ENCODE data around the gene BAX. TPM values are rescaled to one million over a fixed set of nuclear protein-coding genes. Genes with fewer than 3 reads are reported as not detected.

Gene BAX
- total RNA-seq, 1 donor from 2014 or later = 20.4 TPM

- H3K36me3 ChIP-seq (ENCODE audit: control insufficient read depth in 3 of 3, insufficient read depth in 3 of 3, low read length in 3 of 3) = peaks cover 42 to 49% (median 47%) of the 10 kb centered on the region in 3 donors
These were observed 12.1 kb downstream of the BAX start for GRCh38 chr19:48966541-48967345.

GRCh38 chr19:48967346-48968178 lies 12.9 kb downstream of the BAX start:
- no peaks in the 10 kb centered on the region for H3K9me3 ChIP-seq (ENCODE audit: control insufficient read depth in 3 of 3, low read length in 3 of 3)
- peak overlapping the region in 2 of 3 donors; percentile 95 to 99 for H3K4me3 ChIP-seq (ENCODE audit: low read length in 3 of 3)
- peak overlapping the region; percentile 90 for H3K27ac ChIP-seq (ENCODE audit: low read depth, low read length)
- peaks cover 42 to 51% (median 49%) of the 10 kb centered on the region in 3 donors for H3K36me3 ChIP-seq (ENCODE audit: control insufficient read depth in 3 of 3, insufficient read depth in 3 of 3, low read length in 3 of 3)
- peaks cover 53 to 70% (median 64%) of the 10 kb centered on the region in 3 donors for H3K4me1 ChIP-seq (ENCODE audit: control insufficient read depth in 3 of 3, insufficient read depth in 3 of 3, low read length in 3 of 3)
- peak overlapping the region in 1 of 3 donors; percentile 99 for H3K9ac ChIP-seq (ENCODE audit: low read depth in 1 of 3, low read length in 3 of 3)
- H3K27me3 ChIP-seq (ENCODE audit: control insufficient read depth in 3 of 3, insufficient read depth in 3 of 3, low read length in 3 of 3) = no peaks in the 10 kb centered on the region

More at GRCh38 chr19:48966541-48967345, 12.1 kb downstream of the BAX start:
- Histone ChIP-seq H3K9me3 (ENCODE audit: control insufficient read depth in 3 of 3, low read length in 3 of 3) (no peaks in the 10 kb centered on the region), H3K9ac (ENCODE audit: low read depth in 1 of 3, low read length in 3 of 3) (peak overlapping the region; percentile 86 to 99 (median 96)), H3K27ac (ENCODE audit: low read depth, low read length) (peak overlapping the region; percentile 90), H3K4me3 (ENCODE audit: low read length in 3 of 3) (peak overlapping the region; percentile 95 to 99 (median 99)), H3K27me3 (ENCODE audit: control insufficient read depth in 3 of 3, insufficient read depth in 3 of 3, low read length in 3 of 3) (no peaks in the 10 kb centered on the region), H3K4me1 (ENCODE audit: control insufficient read depth in 3 of 3, insufficient read depth in 3 of 3, low read length in 3 of 3) (peaks cover 56 to 76% (median 70%) of the 10 kb centered on the region in 3 donors)

- Histone ChIP-seq H3K27me3 (ENCODE audit: control insufficient read depth in 3 of 3, insufficient read depth in 3 of 3, low read length in 3 of 3) (no peaks in the 10 kb centered on the region), H3K9me3 (ENCODE audit: control insufficient read depth in 3 of 3, low read length in 3 of 3) (no peaks in the 10 kb centered on the region)
These were observed 13.5 kb downstream of the BAX start for GRCh38 chr19:48968179-48968661.

GRCh38 chr19:48968813-48969218 lies 14.1 kb downstream of the BAX start:
- H3K9ac ChIP-seq (ENCODE audit: low read depth in 1 of 3, low read length in 3 of 3) = peak overlapping the region in 1 of 3 donors; percentile 50
- H3K9me3 ChIP-seq (ENCODE audit: control insufficient read depth in 3 of 3, low read length in 3 of 3) = no peaks in the 10 kb centered on the region
- H3K36me3 ChIP-seq (ENCODE audit: control insufficient read depth in 3 of 3, insufficient read depth in 3 of 3, low read length in 3 of 3) = peaks cover 50 to 56% (median 54%) of the 10 kb centered on the region in 3 donors
- H3K4me3 ChIP-seq (ENCODE audit: low read length in 3 of 3) = no peak overlapping the region
- H3K27ac ChIP-seq (ENCODE audit: low read depth, low read length) = peak overlapping the region; percentile 90
- H3K27me3 ChIP-seq (ENCODE audit: control insufficient read depth in 3 of 3, insufficient read depth in 3 of 3, low read length in 3 of 3) = no peaks in the 10 kb centered on the region
- peaks cover 47 to 61% (median 55%) of the 10 kb centered on the region in 3 donors for H3K4me1 ChIP-seq (ENCODE audit: control insufficient read depth in 3 of 3, insufficient read depth in 3 of 3, low read length in 3 of 3)

More at GRCh38 chr19:48968179-48968661, 13.5 kb downstream of the BAX start:
- H3K4me3 ChIP-seq (ENCODE audit: low read length in 3 of 3) = no peak overlapping the region
- H3K4me1 ChIP-seq (ENCODE audit: control insufficient read depth in 3 of 3, insufficient read depth in 3 of 3, low read length in 3 of 3) = peaks cover 51 to 67% (median 61%) of the 10 kb centered on the region in 3 donors
- peak overlapping the region in 1 of 3 donors; percentile 50 for H3K9ac ChIP-seq (ENCODE audit: low read depth in 1 of 3, low read length in 3 of 3)
- H3K27ac ChIP-seq (ENCODE audit: low read depth, low read length) = peak overlapping the region; percentile 90
- peaks cover 47 to 54% (median 51%) of the 10 kb centered on the region in 3 donors for H3K36me3 ChIP-seq (ENCODE audit: control insufficient read depth in 3 of 3, insufficient read depth in 3 of 3, low read length in 3 of 3)

GRCh38 chr19:48969276-48970138 lies 14.8 kb downstream of the BAX start:
- no peaks in the 10 kb centered on the region for H3K27me3 ChIP-seq (ENCODE audit: control insufficient read depth in 3 of 3, insufficient read depth in 3 of 3, low read length in 3 of 3)
- no peaks in the 10 kb centered on the region for H3K9me3 ChIP-seq (ENCODE audit: control insufficient read depth in 3 of 3, low read length in 3 of 3)
- H3K27ac ChIP-seq (ENCODE audit: low read depth, low read length) = peak overlapping the region; percentile 90
- H3K9ac ChIP-seq (ENCODE audit: low read depth in 1 of 3, low read length in 3 of 3) = peak overlapping the region in 1 of 3 donors; percentile 33
- peaks cover 41 to 54% (median 48%) of the 10 kb centered on the region in 3 donors for H3K4me1 ChIP-seq (ENCODE audit: control insufficient read depth in 3 of 3, insufficient read depth in 3 of 3, low read length in 3 of 3)
- H3K36me3 ChIP-seq (ENCODE audit: control insufficient read depth in 3 of 3, insufficient read depth in 3 of 3, low read length in 3 of 3) = peaks cover 57 to 63% (median 61%) of the 10 kb centered on the region in 3 donors
- H3K4me3 ChIP-seq (ENCODE audit: low read length in 3 of 3) = no peak overlapping the region

GRCh38 chr19:48970139-48970766 lies 15.6 kb downstream of the BAX start:
- no peaks in the 10 kb centered on the region for H3K9me3 ChIP-seq (ENCODE audit: control insufficient read depth in 3 of 3, low read length in 3 of 3)
- peaks cover 38 to 51% (median 45%) of the 10 kb centered on the region in 3 donors for H3K4me1 ChIP-seq (ENCODE audit: control insufficient read depth in 3 of 3, insufficient read depth in 3 of 3, low read length in 3 of 3)
- H3K4me3 ChIP-seq (ENCODE audit: low read length in 3 of 3) = no peak overlapping the region
- peaks cover 59 to 65% (median 64%) of the 10 kb centered on the region in 3 donors for H3K36me3 ChIP-seq (ENCODE audit: control insufficient read depth in 3 of 3, insufficient read depth in 3 of 3, low read length in 3 of 3)
- H3K27me3 ChIP-seq (ENCODE audit: control insufficient read depth in 3 of 3, insufficient read depth in 3 of 3, low read length in 3 of 3) = no peaks in the 10 kb centered on the region
- H3K9ac ChIP-seq (ENCODE audit: low read depth in 1 of 3, low read length in 3 of 3) = no peak overlapping the region
- no peak overlapping the region for H3K27ac ChIP-seq (ENCODE audit: low read depth, low read length)

- no peak overlapping the region for H3K9ac ChIP-seq (ENCODE audit: low read depth in 1 of 3, low read length in 3 of 3)
- H3K9me3 ChIP-seq (ENCODE audit: control insufficient read depth in 3 of 3, low read length in 3 of 3) = no peaks in the 10 kb centered on the region
- no peaks in the 10 kb centered on the region for H3K27me3 ChIP-seq (ENCODE audit: control insufficient read depth in 3 of 3, insufficient read depth in 3 of 3, low read length in 3 of 3)
- H3K4me1 ChIP-seq (ENCODE audit: control insufficient read depth in 3 of 3, insufficient read depth in 3 of 3, low read length in 3 of 3) = peaks cover 36 to 50% (median 44%) of the 10 kb centered on the region in 3 donors
- no peak overlapping the region for H3K27ac ChIP-seq (ENCODE audit: low read depth, low read length)
- no peak overlapping the region for H3K4me3 ChIP-seq (ENCODE audit: low read length in 3 of 3)
- H3K36me3 ChIP-seq (ENCODE audit: control insufficient read depth in 3 of 3, insufficient read depth in 3 of 3, low read length in 3 of 3) = peaks cover 57 to 62% (median 61%) of the 10 kb centered on the region in 3 donors
These were observed 16.3 kb downstream of the BAX start for GRCh38 chr19:48970923-48971395.

- Histone ChIP-seq H3K27ac (ENCODE audit: low read depth, low read length) (peak overlapping the region; percentile 94), H3K36me3 (ENCODE audit: control insufficient read depth in 3 of 3, insufficient read depth in 3 of 3, low read length in 3 of 3) (peaks cover 24 to 37% (median 31%) of the 10 kb centered on the region in 3 donors), H3K4me3 (ENCODE audit: low read length in 3 of 3) (no peak overlapping the region), H3K4me1 (ENCODE audit: control insufficient read depth in 3 of 3, insufficient read depth in 3 of 3, low read length in 3 of 3) (peaks cover 9 to 19% (median 16%) of the 10 kb centered on the region in 3 donors), H3K27me3 (ENCODE audit: control insufficient read depth in 3 of 3, insufficient read depth in 3 of 3, low read length in 3 of 3) (no peaks in the 10 kb centered on the region), H3K9ac (ENCODE audit: low read depth in 1 of 3, low read length in 3 of 3) (no peak overlapping the region), H3K9me3 (ENCODE audit: control insufficient read depth in 3 of 3, low read length in 3 of 3) (no peaks in the 10 kb centered on the region)
These were observed 21.5 kb downstream of the BAX start for GRCh38 chr19:48975947-48976847.
